H1 (cell line): ENCODE data around the gene SLC12A7. TPM values are rescaled to one million over a fixed set of nuclear protein-coding genes. Genes with fewer than 3 reads are reported as not detected.

Experiments
- CTCF ChIA-PET: fragments of 300-600 bp; sonication (Branson Sonifier 250); formaldehyde crosslinking; loops from one replicate; lab custom pipeline; 2021; ENCODE audit not compliant: partially characterized antibody; lab: Charles Lee
- POLR2A ChIA-PET: fragments of 300-600 bp; sonication (Branson Sonifier 250); formaldehyde crosslinking; loops from one replicate; lab custom pipeline; 2021; ENCODE audit warnings: inconsistent platforms; ENCODE audit not compliant: partially characterized antibody; lab: Charles Lee
- DNase-seq, 2 experiments: peaks; one replicate each; pipeline versions ENCODE4 v3.0.0 to v3.0.0-alpha.2; 2010 to 2022; ENCODE audit warnings: low spot score in 2 of 2, low read depth in 1 of 2, mixed read lengths in 1 of 2
- FAIRE-seq: peaks from 2 replicates; lab custom pipeline; 2011; peaks lifted over from hg19 to GRCh38; lab: Jason Lieb, UNC
- H2AFZ ChIP-seq: 2 replicates; pipeline ENCODE4 v1.8.1; 2012; ENCODE audit warnings: low read length, inconsistent platforms
- H2AK5ac ChIP-seq: 2 replicates; pipeline ENCODE4 v1.6.1; 2013; ENCODE audit warnings: low read depth, low read length
- H2BK120ac ChIP-seq: replicated peaks from 2 replicates; pipeline ENCODE3; 2013; ENCODE audit warnings: low read depth, low read length, inconsistent platforms
- H2BK12ac ChIP-seq: 2 replicates; pipeline ENCODE4 v1.6.1; 2013; ENCODE audit warnings: low read depth, low read length
- H2BK15ac ChIP-seq: 2 replicates; pipeline ENCODE4 v1.6.1; 2013; ENCODE audit warnings: low read length
- H2BK20ac ChIP-seq: 2 replicates; pipeline ENCODE4 v1.6.1; 2013; ENCODE audit warnings: low read length
- H2BK5ac ChIP-seq: 2 replicates; pipeline ENCODE4 v1.6.1; 2013; ENCODE audit warnings: low read depth, low read length
- H3K14ac ChIP-seq: 2 replicates; pipeline ENCODE4 v1.6.1; 2013; ENCODE audit warnings: inconsistent platforms; ENCODE audit not compliant: insufficient read length
- H3K18ac ChIP-seq: 2 replicates; pipeline ENCODE4 v1.6.1; 2013; ENCODE audit warnings: low read length; ENCODE audit errors: extremely low read depth
- H3K23ac ChIP-seq: 2 replicates; pipeline ENCODE4 v1.6.1; 2013; ENCODE audit warnings: inconsistent platforms; ENCODE audit not compliant: insufficient read length
- H3K23me2 ChIP-seq: 2 replicates; pipeline ENCODE4 v1.6.1; 2013; ENCODE audit warnings: low read depth, low read length
- H3K27ac ChIP-seq: 2 replicates; pipeline ENCODE4 v1.6.1; 2011; ENCODE audit warnings: low read depth, low read length, inconsistent platforms
- H3K27me3 ChIP-seq, 4 experiments: replicated peaks in 1 of 4; 1 replicate in 1 of 4; 2 replicates in 3 of 4; pipeline versions ENCODE4 v1.6.1 to v1.8.1; 2011 to 2013; ENCODE audit warnings: low read length in 3 of 4, mild to moderate bottlenecking in 3 of 4, inconsistent platforms in 2 of 4, mixed read lengths in 2 of 4, moderate library complexity in 1 of 4; ENCODE audit not compliant: control insufficient read depth in 3 of 4, insufficient read depth in 3 of 4; ENCODE audit errors: extremely low read depth in 1 of 4
- H3K36me3 ChIP-seq, 4 experiments: 2 replicates each; pipeline versions ENCODE4 v1.6.1 to v1.8.1; 2011 to 2013; ENCODE audit warnings: mild to moderate bottlenecking in 4 of 4, low read length in 3 of 4, moderate library complexity in 2 of 4, control low read depth in 1 of 4, inconsistent platforms in 1 of 4; ENCODE audit not compliant: insufficient read depth in 4 of 4, control insufficient read depth in 2 of 4
- H3K4ac ChIP-seq: replicated peaks from 2 replicates; pipeline ENCODE3; 2013; ENCODE audit warnings: low read length, low read depth, mixed read lengths, inconsistent platforms; ENCODE audit not compliant: insufficient read length
- H3K4me1 ChIP-seq, 4 experiments: replicated peaks in 1 of 4; 1 replicate in 1 of 4; 2 replicates in 3 of 4; pipeline versions ENCODE4 v1.6.1 to v1.8.1; 2011 to 2013; ENCODE audit warnings: low read length in 3 of 4, inconsistent platforms in 2 of 4, mixed read lengths in 1 of 4; ENCODE audit not compliant: insufficient read depth in 4 of 4, control insufficient read depth in 3 of 4
- H3K4me2 ChIP-seq, 2 experiments: 2 replicates each; pipeline versions ENCODE4 v1.6.1 to v1.8.1; 2011 to 2013; ENCODE audit warnings: low read depth in 2 of 2, low read length in 2 of 2, control low read depth in 1 of 2, inconsistent platforms in 1 of 2, mild to moderate bottlenecking in 1 of 2; ENCODE audit not compliant: insufficient read depth in 1 of 2
- H3K4me3 ChIP-seq, 4 experiments: fragments of 200-600, 300-600 bp in 1 of 4; sonication (generic), shearing (Covaris generic), sonication (Bioruptor Twin) in 1 of 4; 2 replicates each; pipeline versions ENCODE4 v1.5.1 to v1.8.1; 2011 to 2016; ENCODE audit warnings: low read length in 4 of 4, low read depth in 3 of 4, control low read depth in 2 of 4, inconsistent platforms in 2 of 4, mild to moderate bottlenecking in 2 of 4, mixed read lengths in 1 of 4, moderate library complexity in 1 of 4; ENCODE audit not compliant: insufficient read depth in 2 of 4; ENCODE audit errors: extremely low read depth in 1 of 4
- H3K56ac ChIP-seq: replicated peaks from 2 replicates; pipeline ENCODE3; 2013; ENCODE audit warnings: low read depth, mild to moderate bottlenecking, mixed read lengths, low read length, inconsistent platforms; ENCODE audit not compliant: insufficient read length
- H3K79me1 ChIP-seq: 2 replicates; pipeline ENCODE4 v1.6.1; 2013; ENCODE audit warnings: low read depth, low read length, control low read depth
- H3K79me2 ChIP-seq, 2 experiments: 2 replicates each; pipeline versions ENCODE4 v1.6.1 to v1.8.1; 2012 to 2013; ENCODE audit warnings: low read length in 2 of 2, mild to moderate bottlenecking in 2 of 2, inconsistent platforms in 1 of 2; ENCODE audit not compliant: insufficient read depth in 2 of 2, control insufficient read depth in 1 of 2
- H3K9ac ChIP-seq, 4 experiments: replicated peaks in 1 of 4; 1 replicate in 1 of 4; 2 replicates in 3 of 4; pipeline versions ENCODE4 v1.6.1 to v1.8.1; 2011 to 2013; ENCODE audit warnings: low read depth in 3 of 4, low read length in 3 of 4, control low read depth in 2 of 4, mild to moderate bottlenecking in 2 of 4, moderate library complexity in 2 of 4, inconsistent platforms in 1 of 4; ENCODE audit errors: extremely low read depth in 1 of 4
- H3K9me3 ChIP-seq, 2 experiments: 2 replicates each; pipeline versions ENCODE4 v1.6.1 to v1.8.1; 2012 to 2013; ENCODE audit warnings: mild to moderate bottlenecking in 2 of 2, moderate library complexity in 2 of 2, control low read depth in 1 of 2, inconsistent platforms in 1 of 2, low read depth in 1 of 2, low read length in 1 of 2, mixed read lengths in 1 of 2; ENCODE audit not compliant: insufficient read depth in 2 of 2
- H4K20me1 ChIP-seq, 2 experiments: replicated peaks in 1 of 2; 2 replicates each; pipeline versions ENCODE3 to v1.8.1; 2011 to 2013; ENCODE audit warnings: inconsistent platforms in 2 of 2, low read length in 2 of 2, mild to moderate bottlenecking in 1 of 2; ENCODE audit not compliant: insufficient read depth in 2 of 2, control insufficient read depth in 1 of 2
- H4K5ac ChIP-seq: 2 replicates; pipeline ENCODE4 v1.6.1; 2013; ENCODE audit warnings: low read length, low read depth, mixed read lengths, inconsistent platforms; ENCODE audit not compliant: insufficient read length
- H4K8ac ChIP-seq: 2 replicates; pipeline ENCODE4 v1.8.0; 2013; ENCODE audit warnings: mild to moderate bottlenecking, moderate library complexity, low read length, inconsistent platforms; ENCODE audit not compliant: insufficient read depth; ENCODE audit errors: extremely low read depth
- H4K91ac ChIP-seq: replicated peaks from 2 replicates; pipeline ENCODE3; 2013; ENCODE audit warnings: low read length, mixed read lengths, inconsistent platforms; ENCODE audit not compliant: insufficient read length
- WGBS, 2 experiments: shearing (Covaris generic) in 1 of 2; methylation state at CpG; one replicate each; pipeline versions ENCODE4 v1.1.6 to v1.1.7; 2013 to 2015; ENCODE audit warnings: low lambda C conversion rate in 2 of 2, mixed read lengths in 2 of 2, inconsistent platforms in 1 of 2, low coverage in 1 of 2, missing lambda C conversion rate in 1 of 2; ENCODE audit not compliant: insufficient replicate concordance in 2 of 2, insufficient coverage in 1 of 2, insufficient read length in 1 of 2; ENCODE audit errors: extremely low coverage in 1 of 2, missing lambda C conversion rate in 1 of 2; 5-methylcytosine and 5-hydroxymethylcytosine counted together
- polyA plus RNA-seq, 7 experiments: library from polyadenylated mRNA; depleted of rRNA in 3 of 7; stranded (reverse) in 5 of 7; unstranded in 2 of 7; fragments of >200 nt in 5 of 7; fragments of 200-250 nt in 2 of 7; gene quantifications; 1 replicate in 5 of 7; 2 replicates in 1 of 7; 4 replicates in 1 of 7; pipeline versions ENCODE4 v1.2.1 to v1.2.3, GENCODE V29; 2011 to 2013; ENCODE audit warnings: missing spikeins in 2 of 7, mixed read lengths in 2 of 7
- total RNA-seq: library from RNA; stranded (reverse); fragmentation: NEBNext Ultra II Directional; extraction: Animal tissue kit (Norgen Biotek cat#: 25700); gene quantifications from 2 replicates; pipeline ENCODE4 v1.2.1, GENCODE V29; 2021

Gene SLC12A7
- total and polyA plus RNA-seq, 2 of the 8 experiments (the other 6 are each of a cell fraction or from before 2014, with no cell fraction given) = 23.5 to 39.7 TPM

DNA sequence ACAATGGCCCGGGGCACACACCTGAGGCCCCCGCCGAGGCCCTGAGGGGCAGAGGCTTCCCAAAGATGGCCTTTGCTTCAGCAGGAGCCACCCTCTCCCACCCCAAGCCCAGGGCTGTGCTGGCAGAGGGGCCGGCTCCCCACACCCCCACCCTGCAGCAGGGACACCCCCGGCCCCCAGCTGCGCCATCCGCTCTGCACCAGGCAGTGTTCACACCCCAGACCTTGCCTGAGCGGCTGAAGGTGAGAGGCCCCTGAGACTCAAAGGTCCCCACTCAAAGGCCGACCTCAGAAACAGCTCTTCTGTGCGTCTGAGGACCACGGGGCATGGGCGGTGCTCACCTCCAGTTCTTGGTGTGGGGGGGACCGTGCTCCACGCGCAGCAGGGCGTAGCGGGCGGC is 37.6 kb downstream of the SLC12A7 start:
- H4K20me1 ChIP-seq = peaks cover 0 to 7% of the 10 kb centered on the region in 2 experiments
- no peaks in the 10 kb centered on the region for H3K23me2 ChIP-seq
- H3K14ac ChIP-seq = no peak overlapping the region
- H2AFZ ChIP-seq = no peak overlapping the region
- no peak overlapping the region for H3K18ac ChIP-seq
- no peaks in the 10 kb centered on the region; the same call in 1 of the 2 replicates for H3K79me1 ChIP-seq
- H2BK120ac ChIP-seq = no peak overlapping the region
- peaks cover 0 to 5% of the 10 kb centered on the region in 2 experiments; a peak in 1 of 4 replicates for H3K79me2 ChIP-seq
- no peak overlapping the region for H3K23ac ChIP-seq
- H2AK5ac ChIP-seq = no peak overlapping the region
- no peak overlapping the region for H3K4me3 ChIP-seq
- no peak for DNase-seq
- no peak overlapping the region for H3K9ac ChIP-seq
- H3K4me1 ChIP-seq = no peaks in the 10 kb centered on the region; a peak in 1 of 7 replicates
- H4K91ac ChIP-seq = no peak overlapping the region
- H2BK20ac ChIP-seq = no peak overlapping the region
- H2BK15ac ChIP-seq = no peak overlapping the region
- peaks cover 3 to 38% (median 13%) of the 10 kb centered on the region in 4 experiments; a peak in 5 of 8 replicates for H3K36me3 ChIP-seq
- no peaks in the 10 kb centered on the region for H3K27me3 ChIP-seq
- no peak overlapping the region for H4K5ac ChIP-seq
- H4K8ac ChIP-seq = no peak overlapping the region
- ChIA-PET POLR2A (no interaction called here), CTCF (no interaction called here)
- WGBS, 2 experiments = 87% methylated on average over 13 of the region's 18 CpGs; no CpG with 5 or more reads in 1 of the 2 experiments
- no peak overlapping the region; the same call in 1 of the 2 replicates for H3K27ac ChIP-seq
- H3K9me3 ChIP-seq = no peaks in the 10 kb centered on the region
- H3K4ac ChIP-seq = no peak overlapping the region
- no peak overlapping the region for H3K56ac ChIP-seq
- H2BK5ac ChIP-seq = peak overlapping the region; percentile 16; the same call in 1 of the 2 replicates
- no peak overlapping the region for H3K4me2 ChIP-seq
- FAIRE-seq = no peak
- no peak overlapping the region for H2BK12ac ChIP-seq
